Liver (tissue), 9 donors: ENCODE results near the gene PDCD1. TPM values are rescaled to one million over a fixed set of nuclear protein-coding genes. Genes with fewer than 3 reads are reported as not detected.

Experiments
- DNase-seq: peaks from one replicate; pipeline ENCODE4 v3.0.0-alpha.2; 2017; ENCODE audit warnings: low spot score
- H3K27ac ChIP-seq, 2 donors: one replicate each; pipeline ENCODE4 v1.7.0; 2013; ENCODE audit warnings: inconsistent platforms in 2 of 2, low read length in 2 of 2, control low read depth in 1 of 2, low read depth in 1 of 2, mild to moderate bottlenecking in 1 of 2
- H3K27me3 ChIP-seq, 4 donors: one replicate each; pipeline versions ENCODE4 v1.6.1 to v1.7.0; 2013; ENCODE audit warnings: low read length in 3 of 4, inconsistent platforms in 1 of 4, mild to moderate bottlenecking in 1 of 4, moderate library complexity in 1 of 4; ENCODE audit not compliant: control insufficient read depth in 4 of 4, insufficient read depth in 4 of 4
- H3K36me3 ChIP-seq, 4 donors: one replicate each; pipeline versions ENCODE4 v1.6.1 to v1.7.0; 2013; ENCODE audit warnings: low read length in 3 of 4, mild to moderate bottlenecking in 3 of 4, low read depth in 1 of 4, moderate library complexity in 1 of 4; ENCODE audit not compliant: control insufficient read depth in 4 of 4, insufficient read depth in 3 of 4
- H3K4me1 ChIP-seq, 4 donors: one replicate each; pipeline versions ENCODE4 v1.6.1 to v1.7.0; 2013; ENCODE audit warnings: low read length in 3 of 4, mild to moderate bottlenecking in 3 of 4, moderate library complexity in 1 of 4; ENCODE audit not compliant: control insufficient read depth in 4 of 4, insufficient read depth in 4 of 4
- H3K4me3 ChIP-seq, 3 donors: one replicate each; pipeline versions ENCODE4 v1.6.1 to v1.7.0; 2013; ENCODE audit warnings: low read length in 3 of 3, control low read depth in 1 of 3, low read depth in 1 of 3, mild to moderate bottlenecking in 1 of 3
- H3K9ac ChIP-seq, 2 donors: one replicate each; pipeline ENCODE4 v1.7.0; 2013; ENCODE audit warnings: low read length in 2 of 2, mild to moderate bottlenecking in 2 of 2, moderate library complexity in 2 of 2, control low read depth in 1 of 2, low read depth in 1 of 2
- H3K9me3 ChIP-seq, 4 donors: one replicate each; pipeline versions ENCODE4 v1.6.1 to v1.7.0; 2013; ENCODE audit warnings: low read length in 3 of 4; ENCODE audit not compliant: control insufficient read depth in 4 of 4
- EGR1 ChIP-seq, 2 donors: IDR thresholded peaks; 2 replicates each; pipeline ENCODE4 v1.6.1; 2016 to 2018; ENCODE audit warnings: antibody characterized with exemption in 2 of 2, low read depth in 2 of 2
- FOXA1 ChIP-seq: IDR thresholded peaks from 2 replicates; pipeline ENCODE4 v1.6.1; 2016; ENCODE audit warnings: antibody characterized with exemption
- FOXA2 ChIP-seq: IDR thresholded peaks from 2 replicates; pipeline ENCODE4 v1.6.1; 2016; ENCODE audit warnings: antibody characterized with exemption
- GABPA ChIP-seq, 2 donors: IDR thresholded peaks in 1 of 2; conservative IDR thresholded peaks in 1 of 2; 2 replicates each; pipeline ENCODE4 v1.6.1; 2016; ENCODE audit warnings: antibody characterized with exemption in 2 of 2, mild to moderate bottlenecking in 1 of 2, moderate library complexity in 1 of 2
- HNF4G ChIP-seq: IDR thresholded peaks from 2 replicates; pipeline ENCODE4 v1.6.1; 2016; ENCODE audit warnings: antibody characterized with exemption
- NR2F2 ChIP-seq: IDR thresholded peaks from 2 replicates; pipeline ENCODE4 v1.6.1; 2016; ENCODE audit warnings: antibody characterized with exemption
- RAD21 ChIP-seq, 2 donors: IDR thresholded peaks; 2 replicates each; pipeline ENCODE4 v1.6.1; 2016; ENCODE audit warnings: antibody characterized with exemption in 2 of 2, mild to moderate bottlenecking in 2 of 2
- RXRA ChIP-seq, 2 donors: IDR thresholded peaks; 2 replicates each; pipeline ENCODE4 v1.6.1; 2017 to 2018; ENCODE audit warnings: antibody characterized with exemption in 2 of 2, mild to moderate bottlenecking in 1 of 2
- SP1 ChIP-seq: IDR thresholded peaks from 2 replicates; pipeline ENCODE4 v1.6.1; 2018; ENCODE audit warnings: antibody characterized with exemption, mild to moderate bottlenecking
- TAF1 ChIP-seq: conservative IDR thresholded peaks from 2 replicates; pipeline ENCODE4 v1.6.1; 2016; ENCODE audit warnings: antibody characterized with exemption, mild to moderate bottlenecking
- YY1 ChIP-seq: IDR thresholded peaks from 2 replicates; pipeline ENCODE4 v1.6.1; 2016; ENCODE audit warnings: antibody characterized with exemption, mild to moderate bottlenecking
- WGBS: extraction: QIAGEN DNeasy Blood & Tissue Kit; methylation state at CpG from one replicate; pipeline ENCODE4 v1.1.7; 2013; 5-methylcytosine and 5-hydroxymethylcytosine counted together
- polyA plus RNA-seq, 2 donors: library from polyadenylated mRNA; stranded (reverse) in 1 of 2; unstranded in 1 of 2; fragments of 200-250 nt in 1 of 2; fragments of >200 nt in 1 of 2; fragmentation: Nextera tagmentation in 1 of 2; extraction: Ambion mirVana in 1 of 2; gene quantifications; one replicate each; pipeline versions ENCODE4 v1.2.1 to v1.2.3, GENCODE V29; 2013 to 2015
- total RNA-seq, 2 donors: library from RNA; depleted of rRNA; stranded (reverse); fragments of >200 nt; gene quantifications; one replicate each; pipeline ENCODE4 v1.2.3, GENCODE V29; 2014
- TF ChIP-seq, protein P1 (sequence below): fragments of 150-350 bp; IDR thresholded peaks from 2 replicates; pipeline ENCODE4 v1.5.1; 2017; ENCODE audit warnings: improper control_type of control experiment, low read depth, low read length; ENCODE audit not compliant: missing input control
- TF ChIP-seq, protein P2 (sequence below): IDR thresholded peaks from 2 replicates; pipeline ENCODE4 v1.6.1; 2016; ENCODE audit warnings: antibody characterized with exemption
- TF ChIP-seq, protein P3 (sequence below): IDR thresholded peaks from 2 replicates; pipeline ENCODE4 v1.6.1; 2016; ENCODE audit warnings: antibody characterized with exemption
- TF ChIP-seq, protein P4 (sequence below): IDR thresholded peaks from 2 replicates; pipeline ENCODE4 v1.6.1; 2016; ENCODE audit warnings: antibody characterized with exemption
- donor health status: healthy.
- donor health status: healthy.
- donor health status: healthy.
- donor health status: healthy.
- donor health status: healthy.

PDCD1 gene
- total and polyA plus RNA-seq, 4 donors: 0.20 to 0.37 (median 0.25) TPM; not detected in 1

DNA sequence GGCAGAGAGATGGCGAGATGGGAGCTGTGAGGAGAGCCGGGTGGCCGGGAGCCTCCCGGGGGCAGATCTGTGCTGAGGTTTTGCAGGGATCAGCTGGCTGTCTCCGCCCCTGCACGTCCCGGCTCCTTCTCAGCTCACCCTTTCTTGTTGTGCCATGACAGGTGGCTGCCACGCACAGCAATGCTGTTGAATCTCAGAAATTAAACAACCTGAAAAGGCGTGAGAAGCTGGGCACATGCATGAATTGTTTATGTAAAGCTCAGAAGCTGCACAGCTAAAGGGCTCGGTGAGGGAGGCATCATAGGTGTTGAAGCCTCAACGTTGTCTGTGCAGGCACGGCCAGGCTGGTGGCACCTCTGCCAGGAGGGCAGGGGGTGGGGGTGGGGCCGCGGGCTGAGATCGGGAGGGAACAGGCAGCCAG lies 10.0 kb upstream of the PDCD1 start:
- Histone ChIP-seq H3K4me3 (no peak overlapping the region), H3K36me3 (no peaks in the 10 kb centered on the region), H3K27ac (peak overlapping the region in 1 of 2 donors; percentile 12), H3K4me1 (peaks cover 0 to 3% (median 0%) of the 10 kb centered on the region in 4 donors), H3K27me3 (no peaks in the 10 kb centered on the region), H3K9ac (no peak overlapping the region), H3K9me3 (no peaks in the 10 kb centered on the region)
- TF ChIP-seq, protein P1, sequence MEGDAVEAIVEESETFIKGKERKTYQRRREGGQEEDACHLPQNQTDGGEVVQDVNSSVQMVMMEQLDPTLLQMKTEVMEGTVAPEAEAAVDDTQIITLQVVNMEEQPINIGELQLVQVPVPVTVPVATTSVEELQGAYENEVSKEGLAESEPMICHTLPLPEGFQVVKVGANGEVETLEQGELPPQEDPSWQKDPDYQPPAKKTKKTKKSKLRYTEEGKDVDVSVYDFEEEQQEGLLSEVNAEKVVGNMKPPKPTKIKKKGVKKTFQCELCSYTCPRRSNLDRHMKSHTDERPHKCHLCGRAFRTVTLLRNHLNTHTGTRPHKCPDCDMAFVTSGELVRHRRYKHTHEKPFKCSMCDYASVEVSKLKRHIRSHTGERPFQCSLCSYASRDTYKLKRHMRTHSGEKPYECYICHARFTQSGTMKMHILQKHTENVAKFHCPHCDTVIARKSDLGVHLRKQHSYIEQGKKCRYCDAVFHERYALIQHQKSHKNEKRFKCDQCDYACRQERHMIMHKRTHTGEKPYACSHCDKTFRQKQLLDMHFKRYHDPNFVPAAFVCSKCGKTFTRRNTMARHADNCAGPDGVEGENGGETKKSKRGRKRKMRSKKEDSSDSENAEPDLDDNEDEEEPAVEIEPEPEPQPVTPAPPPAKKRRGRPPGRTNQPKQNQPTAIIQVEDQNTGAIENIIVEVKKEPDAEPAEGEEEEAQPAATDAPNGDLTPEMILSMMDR: no peak
- TF ChIP-seq SP1 (no peak), TAF1 (no peak), EGR1 (IDR thresholded peaks at IDR 0.05; ENCODE audit: low read depth in 2 of 2) (no peak), NR2F2 (no peak), RXRA (IDR thresholded peaks at IDR 0.05) (no peak), YY1 (no peak), FOXA1 (no peak), HNF4G (no peak), GABPA (IDR thresholded peaks at IDR 0.05 in 1 of 2, conservative IDR thresholded peaks at IDR 0.05 in 1 of 2) (no peak), RAD21 (IDR thresholded peaks at IDR 0.05) (no peak), FOXA2 (no peak)
- TF ChIP-seq, protein P2, sequence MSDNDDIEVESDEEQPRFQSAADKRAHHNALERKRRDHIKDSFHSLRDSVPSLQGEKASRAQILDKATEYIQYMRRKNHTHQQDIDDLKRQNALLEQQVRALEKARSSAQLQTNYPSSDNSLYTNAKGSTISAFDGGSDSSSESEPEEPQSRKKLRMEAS: no peak
- TF ChIP-seq, protein P3, sequence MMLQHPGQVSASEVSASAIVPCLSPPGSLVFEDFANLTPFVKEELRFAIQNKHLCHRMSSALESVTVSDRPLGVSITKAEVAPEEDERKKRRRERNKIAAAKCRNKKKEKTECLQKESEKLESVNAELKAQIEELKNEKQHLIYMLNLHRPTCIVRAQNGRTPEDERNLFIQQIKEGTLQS: no peak
- TF ChIP-seq, protein P4, sequence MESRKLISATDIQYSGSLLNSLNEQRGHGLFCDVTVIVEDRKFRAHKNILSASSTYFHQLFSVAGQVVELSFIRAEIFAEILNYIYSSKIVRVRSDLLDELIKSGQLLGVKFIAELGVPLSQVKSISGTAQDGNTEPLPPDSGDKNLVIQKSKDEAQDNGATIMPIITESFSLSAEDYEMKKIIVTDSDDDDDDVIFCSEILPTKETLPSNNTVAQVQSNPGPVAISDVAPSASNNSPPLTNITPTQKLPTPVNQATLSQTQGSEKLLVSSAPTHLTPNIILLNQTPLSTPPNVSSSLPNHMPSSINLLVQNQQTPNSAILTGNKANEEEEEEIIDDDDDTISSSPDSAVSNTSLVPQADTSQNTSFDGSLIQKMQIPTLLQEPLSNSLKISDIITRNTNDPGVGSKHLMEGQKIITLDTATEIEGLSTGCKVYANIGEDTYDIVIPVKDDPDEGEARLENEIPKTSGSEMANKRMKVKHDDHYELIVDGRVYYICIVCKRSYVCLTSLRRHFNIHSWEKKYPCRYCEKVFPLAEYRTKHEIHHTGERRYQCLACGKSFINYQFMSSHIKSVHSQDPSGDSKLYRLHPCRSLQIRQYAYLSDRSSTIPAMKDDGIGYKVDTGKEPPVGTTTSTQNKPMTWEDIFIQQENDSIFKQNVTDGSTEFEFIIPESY: no peak
- 51% methylated on average over 15 of the region's 15 CpGs for WGBS
- no peak for DNase-seq

DNA sequence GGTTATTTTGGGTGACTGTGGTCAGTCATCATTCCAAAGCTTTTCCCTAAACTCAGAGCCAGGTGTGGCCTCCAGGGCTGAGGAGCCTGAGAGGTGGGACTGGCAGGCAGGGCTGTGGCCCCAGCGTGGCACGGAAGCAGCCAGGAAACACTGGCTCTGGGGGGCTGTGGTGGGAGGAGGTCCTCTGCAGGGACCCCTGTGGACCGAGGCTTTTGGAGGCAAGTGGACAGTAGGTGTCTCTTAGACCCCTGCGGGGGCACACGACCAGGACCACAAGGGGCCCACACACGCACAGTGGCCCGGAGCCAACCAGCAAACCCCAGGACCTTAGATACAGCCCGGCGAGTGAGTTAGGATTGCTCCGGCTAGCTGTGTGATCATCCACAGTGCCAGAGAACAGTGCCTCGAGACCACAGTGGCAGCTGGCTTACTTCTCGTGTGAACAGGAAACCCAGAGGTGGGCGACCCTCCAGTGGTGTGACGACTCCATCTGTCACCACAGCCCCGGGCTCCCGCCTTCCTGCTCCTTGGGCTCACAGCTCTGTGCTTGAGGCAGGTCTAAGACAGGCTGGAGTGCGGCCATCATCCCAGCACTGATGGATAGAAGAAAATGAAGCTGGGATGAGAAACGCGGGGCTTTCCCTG lies 9.2 kb upstream of the PDCD1 start:
- Histone ChIP-seq H3K4me3 (no peak overlapping the region), H3K9me3 (no peaks in the 10 kb centered on the region), H3K4me1 (peaks cover 0 to 3% (median 0%) of the 10 kb centered on the region in 4 donors), H3K36me3 (no peaks in the 10 kb centered on the region), H3K27me3 (no peaks in the 10 kb centered on the region), H3K9ac (no peak overlapping the region), H3K27ac (peak overlapping the region in 1 of 2 donors; percentile 12)
- WGBS: 70% methylated on average over 19 of the region's 19 CpGs
- TF ChIP-seq, protein P1: no peak
- TF ChIP-seq HNF4G (no peak), YY1 (no peak)
- TF ChIP-seq, protein P4: no peak
- DNase-seq: no peak
